ENCODE measurements around the gene KCNJ14. TPM values are rescaled to one million over a fixed set of nuclear protein-coding genes. Genes with fewer than 3 reads are reported as not detected.

Gene KCNJ14
- total and polyA plus RNA-seq, 2 experiments from 2014 or later, result 0.48 to 0.97 TPM

GRCh38 chr19:48499316-48500090 lies 44.1 kb downstream of the KCNJ14 start:
- H3K27me3 ChIP-seq (replicated peaks; ENCODE audit: insufficient read depth), result peaks cover 26% of the 10 kb centered on the region
- in situ Hi-C loops (cut with MboI), result no loop called here
- no peak overlapping the region for H3K4me2 ChIP-seq (ENCODE audit: unreplicated experiment)
- no peaks in the 10 kb centered on the region for H4K20me1 ChIP-seq (ENCODE audit: insufficient read depth)
- H3K9ac ChIP-seq, result no peak overlapping the region
- no peaks in the 10 kb centered on the region for H3K9me2 ChIP-seq (ENCODE audit: insufficient read depth)
- no peaks in the 10 kb centered on the region for H3K9me3 ChIP-seq (ENCODE audit: low read depth)
- WGBS, 2 experiments (ENCODE audit: low coverage in 1 of 2, low lambda C conversion rate in 2 of 2, missing lambda C conversion rate in 2 of 2), result 0 to 37% methylated on average over 1 to 44 of the region's 44 CpGs
- H2AFZ ChIP-seq, result no peak overlapping the region
- no peaks in the 10 kb centered on the region for H3K36me3 ChIP-seq (ENCODE audit: low read depth)
- no peak for TF ChIP-seq EZH2phosphoT487 (IDR thresholded peaks at IDR 0.05; ENCODE audit: insufficient read depth, low read depth)
- no peak for TF ChIP-seq EZH2 (IDR thresholded peaks at IDR 0.05; ENCODE audit: insufficient read depth, poor library complexity, severe bottlenecking)
- H3K4me3 ChIP-seq, result no peak overlapping the region
- H3K4me1 ChIP-seq (ENCODE audit: insufficient read depth), result 0 out of 2 replicates have a peak, but pooled peaks cover 3% of the 10 kb centered on the region
- DNase-seq, result no peak
- H3F3A ChIP-seq (ENCODE audit: insufficient read depth), result peaks cover 13% of the 10 kb centered on the region
- no peak overlapping the region for H3K27ac ChIP-seq
- no peaks in the 10 kb centered on the region for H3K79me2 ChIP-seq (ENCODE audit: insufficient read depth)

- peaks cover 1% of the 10 kb centered on the region for H3F3A ChIP-seq (ENCODE audit: insufficient read depth)
- no peaks in the 10 kb centered on the region for H3K9me3 ChIP-seq (ENCODE audit: low read depth)
- no peak overlapping the region for H2AFZ ChIP-seq
- no peak overlapping the region for H3K4me2 ChIP-seq (ENCODE audit: unreplicated experiment)
- no peak overlapping the region for H3K9ac ChIP-seq
- peaks cover 26% of the 10 kb centered on the region for H3K27me3 ChIP-seq (replicated peaks; ENCODE audit: insufficient read depth)
- no peak overlapping the region for H3K27ac ChIP-seq
- no peaks in the 10 kb centered on the region for H3K9me2 ChIP-seq (ENCODE audit: insufficient read depth)
- 46% methylated on average over 28 to 32 of the region's 32 CpGs for WGBS, 2 experiments (ENCODE audit: low coverage in 1 of 2, low lambda C conversion rate in 2 of 2, missing lambda C conversion rate in 2 of 2)
- no peak for TF ChIP-seq EZH2phosphoT487 (IDR thresholded peaks at IDR 0.05; ENCODE audit: insufficient read depth, low read depth)
- no peak for TF ChIP-seq EZH2 (IDR thresholded peaks at IDR 0.05; ENCODE audit: insufficient read depth, poor library complexity, severe bottlenecking)
- H4K20me1 ChIP-seq (ENCODE audit: insufficient read depth), result no peaks in the 10 kb centered on the region
- DNase-seq, result no peak
- no peaks in the 10 kb centered on the region for H3K79me2 ChIP-seq (ENCODE audit: insufficient read depth)
- no peaks in the 10 kb centered on the region for H3K4me1 ChIP-seq (ENCODE audit: insufficient read depth)
- no peaks in the 10 kb centered on the region for H3K36me3 ChIP-seq (ENCODE audit: low read depth)
- in situ Hi-C loops (cut with MboI), result no loop called here
- H3K4me3 ChIP-seq, result no peak overlapping the region
Measured at GRCh38 chr19:48500830-48501493, 45.6 kb downstream of the KCNJ14 start.

GRCh38 chr19:48501494-48502349 lies 46.3 kb downstream of the KCNJ14 start:
- Histone ChIP-seq H3K4me1 (ENCODE audit: insufficient read depth) (no peaks in the 10 kb centered on the region), H2AFZ (no peak overlapping the region), H3K9me3 (ENCODE audit: low read depth) (no peaks in the 10 kb centered on the region), H3K4me3 (no peak overlapping the region), H3F3A (ENCODE audit: insufficient read depth) (no peaks in the 10 kb centered on the region), H3K27ac (no peak overlapping the region), H4K20me1 (ENCODE audit: insufficient read depth) (no peaks in the 10 kb centered on the region), H3K9me2 (ENCODE audit: insufficient read depth) (no peaks in the 10 kb centered on the region), H3K27me3 (replicated peaks; ENCODE audit: insufficient read depth) (peaks cover 26% of the 10 kb centered on the region), H3K9ac (no peak overlapping the region), H3K79me2 (ENCODE audit: insufficient read depth) (no peaks in the 10 kb centered on the region), H3K4me2 (ENCODE audit: unreplicated experiment) (no peak overlapping the region), H3K36me3 (ENCODE audit: low read depth) (no peaks in the 10 kb centered on the region)
- in situ Hi-C loops (cut with MboI), result no loop called here
- DNase-seq, result peak; percentile 52
- no peak for TF ChIP-seq EZH2 (IDR thresholded peaks at IDR 0.05; ENCODE audit: insufficient read depth, poor library complexity, severe bottlenecking)
- TF ChIP-seq EZH2phosphoT487 (IDR thresholded peaks at IDR 0.05; ENCODE audit: insufficient read depth, low read depth), result no peak
- WGBS, 2 experiments (ENCODE audit: low coverage in 1 of 2, low lambda C conversion rate in 2 of 2, missing lambda C conversion rate in 2 of 2), result 7% methylated on average over 10 to 20 of the region's 20 CpGs

GRCh38 chr19:48502350-48503018 lies 47.1 kb downstream of the KCNJ14 start:
- Histone ChIP-seq H4K20me1 (ENCODE audit: insufficient read depth) (no peaks in the 10 kb centered on the region), H3K27ac (no peak overlapping the region), H3K36me3 (ENCODE audit: low read depth) (no peaks in the 10 kb centered on the region), H3K9me2 (ENCODE audit: insufficient read depth) (no peaks in the 10 kb centered on the region), H3K27me3 (replicated peaks; ENCODE audit: insufficient read depth) (peaks cover 26% of the 10 kb centered on the region), H3K4me1 (ENCODE audit: insufficient read depth) (no peaks in the 10 kb centered on the region), H3K4me3 (no peak overlapping the region), H3K4me2 (ENCODE audit: unreplicated experiment) (no peak overlapping the region), H3K9me3 (ENCODE audit: low read depth) (no peaks in the 10 kb centered on the region), H2AFZ (no peak overlapping the region), H3K79me2 (ENCODE audit: insufficient read depth) (no peaks in the 10 kb centered on the region), H3F3A (ENCODE audit: insufficient read depth) (no peaks in the 10 kb centered on the region), H3K9ac (no peak overlapping the region)
- WGBS, 2 experiments (ENCODE audit: low coverage in 1 of 2, low lambda C conversion rate in 2 of 2, missing lambda C conversion rate in 2 of 2), result 40 to 42% methylated on average over 27 of the region's 27 CpGs
- no peak for DNase-seq
- TF ChIP-seq EZH2 (IDR thresholded peaks at IDR 0.05; ENCODE audit: insufficient read depth, poor library complexity, severe bottlenecking) (no peak), EZH2phosphoT487 (IDR thresholded peaks at IDR 0.05; ENCODE audit: insufficient read depth, low read depth) (no peak)
- in situ Hi-C loops (cut with MboI), result no loop called here
